ENCODE data around the gene TMEM9B. TPM values are rescaled to one million over a fixed set of nuclear protein-coding genes. Genes with fewer than 3 reads are reported as not detected.
"Not testable (repeated sequence)": the region's sequence is repeated elsewhere in the genome, so short reads cannot be mapped to it uniquely, and the experiment has no call there.

Gene TMEM9B
- total RNA-seq, 2 donors from 2014 or later = 39.5 to 50.8 TPM

DNA sequence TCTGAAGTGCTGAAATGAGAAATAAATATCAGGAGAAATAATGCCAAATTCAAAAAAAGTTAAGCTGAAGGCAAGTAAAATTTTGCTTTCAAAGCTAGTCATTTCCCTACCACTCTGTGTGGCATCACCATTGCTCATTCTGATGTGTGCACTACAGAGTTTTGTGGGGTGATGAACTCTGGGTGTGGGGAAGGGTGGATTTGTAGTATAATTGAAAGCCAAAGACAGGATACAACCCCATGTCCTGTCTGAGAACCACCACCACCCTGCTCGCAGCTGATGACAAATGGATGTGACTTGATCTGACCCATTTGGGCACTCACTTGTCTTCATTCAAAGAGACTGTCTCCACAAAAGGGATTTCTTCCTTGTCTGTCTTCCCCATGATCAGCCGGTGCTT is 19.3 kb upstream of the TMEM9B start:
- no peaks in the 10 kb centered on the region for H3K9me3 ChIP-seq
- DNase-seq (ENCODE audit: low spot score) = no peak
- TF ChIP-seq, protein P1, sequence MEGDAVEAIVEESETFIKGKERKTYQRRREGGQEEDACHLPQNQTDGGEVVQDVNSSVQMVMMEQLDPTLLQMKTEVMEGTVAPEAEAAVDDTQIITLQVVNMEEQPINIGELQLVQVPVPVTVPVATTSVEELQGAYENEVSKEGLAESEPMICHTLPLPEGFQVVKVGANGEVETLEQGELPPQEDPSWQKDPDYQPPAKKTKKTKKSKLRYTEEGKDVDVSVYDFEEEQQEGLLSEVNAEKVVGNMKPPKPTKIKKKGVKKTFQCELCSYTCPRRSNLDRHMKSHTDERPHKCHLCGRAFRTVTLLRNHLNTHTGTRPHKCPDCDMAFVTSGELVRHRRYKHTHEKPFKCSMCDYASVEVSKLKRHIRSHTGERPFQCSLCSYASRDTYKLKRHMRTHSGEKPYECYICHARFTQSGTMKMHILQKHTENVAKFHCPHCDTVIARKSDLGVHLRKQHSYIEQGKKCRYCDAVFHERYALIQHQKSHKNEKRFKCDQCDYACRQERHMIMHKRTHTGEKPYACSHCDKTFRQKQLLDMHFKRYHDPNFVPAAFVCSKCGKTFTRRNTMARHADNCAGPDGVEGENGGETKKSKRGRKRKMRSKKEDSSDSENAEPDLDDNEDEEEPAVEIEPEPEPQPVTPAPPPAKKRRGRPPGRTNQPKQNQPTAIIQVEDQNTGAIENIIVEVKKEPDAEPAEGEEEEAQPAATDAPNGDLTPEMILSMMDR (IDR thresholded peaks at IDR 0.05) = no peak
- H3K4me3 ChIP-seq = no peak overlapping the region
- H3K36me3 ChIP-seq = no peaks in the 10 kb centered on the region
- H3K4me1 ChIP-seq = no peaks in the 10 kb centered on the region
- H3K27ac ChIP-seq = no peak overlapping the region
- H3K27me3 ChIP-seq = no peaks in the 10 kb centered on the region

DNA sequence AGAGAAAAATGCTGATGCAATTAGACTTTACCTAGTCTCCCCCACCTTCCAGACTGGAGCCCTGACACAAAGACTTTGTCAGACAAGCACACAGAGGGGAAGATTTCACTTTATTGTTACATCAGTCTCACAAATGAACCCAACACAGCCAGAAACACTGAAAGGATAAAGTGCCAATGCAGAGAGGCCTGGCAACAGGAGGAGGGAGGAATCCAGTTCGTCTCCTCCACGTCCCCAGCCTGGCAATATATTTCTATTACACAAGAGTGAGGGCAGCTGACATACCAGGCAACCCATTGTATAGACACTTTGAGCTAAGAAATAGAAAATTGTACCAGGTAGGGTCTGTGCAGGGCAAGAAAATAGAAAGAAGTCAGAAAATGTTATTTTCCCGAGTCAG is 16.2 kb upstream of the TMEM9B start:
- H3K27ac ChIP-seq = no peak overlapping the region
- H3K27me3 ChIP-seq = no peaks in the 10 kb centered on the region
- no peak overlapping the region for H3K4me3 ChIP-seq
- TF ChIP-seq, protein P1 (IDR thresholded peaks at IDR 0.05) = no peak
- no peaks in the 10 kb centered on the region for H3K9me3 ChIP-seq
- DNase-seq (ENCODE audit: low spot score) = no peak
- no peaks in the 10 kb centered on the region for H3K36me3 ChIP-seq
- no peaks in the 10 kb centered on the region for H3K4me1 ChIP-seq

DNA sequence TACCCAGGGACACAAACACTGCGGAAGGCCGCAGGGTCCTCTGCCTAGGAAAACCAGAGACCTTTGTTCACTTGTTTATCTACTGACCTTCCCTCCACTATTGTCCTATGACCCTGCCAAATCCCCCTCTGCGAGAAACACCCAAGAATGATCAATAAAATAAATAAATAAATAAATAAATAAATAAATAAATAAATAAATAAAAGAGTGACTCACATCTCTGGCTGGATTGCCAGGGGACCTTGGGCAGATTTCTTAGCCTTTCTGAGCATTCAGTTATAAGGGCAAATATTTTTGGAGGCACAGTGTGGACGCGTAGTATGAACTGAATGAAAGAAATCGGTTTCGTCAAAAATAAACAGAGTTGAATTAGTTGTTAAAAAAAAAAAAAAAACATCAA is 15.1 kb upstream of the TMEM9B start:
- H3K36me3 ChIP-seq; DNase-seq (ENCODE audit: low spot score); H3K27me3 ChIP-seq; H3K4me3 ChIP-seq; H3K27ac ChIP-seq; H3K9me3 ChIP-seq; H3K4me1 ChIP-seq: not testable (repeated sequence)

DNA sequence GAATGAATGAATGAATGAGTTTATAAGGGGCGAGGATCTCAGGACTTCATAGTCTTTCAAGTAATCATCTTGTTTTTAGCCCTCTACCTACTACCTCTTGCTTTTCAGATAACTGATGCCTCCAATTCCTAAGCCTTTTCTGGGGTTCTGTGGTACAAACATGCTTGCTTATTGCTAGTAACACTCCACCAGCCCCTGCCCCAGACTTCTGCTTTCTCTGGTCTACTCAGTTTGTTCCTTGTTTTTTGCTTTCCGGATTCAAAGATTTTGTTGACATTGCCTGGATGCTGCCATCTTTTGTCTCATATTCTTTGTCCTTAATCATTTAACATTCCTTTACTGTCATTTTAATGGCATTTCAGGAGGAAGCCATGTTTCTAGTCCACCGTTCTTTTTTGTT is 8.9 kb upstream of the TMEM9B start:
- TF ChIP-seq, protein P1 (IDR thresholded peaks at IDR 0.05) = no peak
- Histone ChIP-seq H3K36me3 (no peaks in the 10 kb centered on the region), H3K4me1 (no peaks in the 10 kb centered on the region), H3K9me3 (no peaks in the 10 kb centered on the region), H3K4me3 (no peak overlapping the region), H3K27ac (no peak overlapping the region), H3K27me3 (no peaks in the 10 kb centered on the region)
- DNase-seq (ENCODE audit: low spot score) = no peak

DNA sequence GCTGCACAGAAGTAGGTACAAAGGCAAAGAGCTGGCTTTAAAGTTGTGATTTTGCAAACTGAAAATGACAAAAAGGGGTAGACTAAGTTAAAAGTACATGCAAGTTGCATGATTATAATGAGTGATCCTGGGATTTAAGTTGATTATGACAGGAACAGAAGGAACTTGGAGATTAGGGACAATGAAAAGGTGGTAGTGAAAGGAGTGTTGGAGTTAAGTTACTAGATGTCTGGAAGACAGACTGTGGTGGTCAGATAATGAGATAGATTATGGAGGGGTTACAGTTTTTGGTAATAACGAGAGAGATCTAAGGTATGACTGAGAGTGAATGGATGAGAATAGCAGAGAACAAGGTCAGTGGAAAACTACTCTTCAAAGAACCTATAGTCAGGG is 7.7 kb upstream of the TMEM9B start:
- no peak overlapping the region for H3K27ac ChIP-seq
- no peaks in the 10 kb centered on the region for H3K36me3 ChIP-seq
- H3K9me3 ChIP-seq = no peaks in the 10 kb centered on the region
- no peak for DNase-seq (ENCODE audit: low spot score)
- no peaks in the 10 kb centered on the region for H3K4me1 ChIP-seq
- TF ChIP-seq, protein P1 (IDR thresholded peaks at IDR 0.05) = no peak
- H3K4me3 ChIP-seq = no peak overlapping the region
- no peaks in the 10 kb centered on the region for H3K27me3 ChIP-seq

DNA sequence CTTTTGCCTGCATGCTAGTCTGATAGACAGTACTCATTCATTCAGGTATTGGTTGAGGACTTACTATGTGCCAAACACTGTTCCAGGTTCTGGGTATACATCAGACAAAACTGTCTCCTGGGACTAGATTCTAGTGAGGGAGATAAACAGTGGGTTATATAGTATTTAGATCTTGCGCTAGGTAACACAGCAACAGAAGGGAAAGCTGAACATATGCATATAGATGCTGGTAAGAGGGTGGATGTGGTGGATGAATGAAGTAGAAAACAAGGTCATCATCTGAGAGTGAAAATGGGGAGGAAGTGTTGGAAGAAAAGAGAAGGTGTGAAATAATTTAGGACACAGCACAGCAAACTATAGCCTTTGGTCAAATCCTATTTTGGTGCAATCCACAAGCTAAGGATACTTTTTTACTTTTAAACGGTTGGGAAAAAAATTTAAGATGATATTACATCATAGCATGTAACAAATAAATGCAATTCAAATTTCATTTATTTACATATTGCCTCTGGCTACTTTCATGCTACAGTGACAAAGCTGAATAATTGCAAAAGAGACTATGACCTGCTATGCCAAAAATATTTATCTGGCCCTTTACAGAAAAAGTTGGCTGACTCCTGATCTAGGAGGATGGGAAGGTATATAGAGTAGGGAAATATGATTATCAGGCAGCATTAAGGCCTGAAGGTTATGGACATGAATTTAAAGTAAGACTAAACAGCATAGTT is 7.1 kb upstream of the TMEM9B start:
- no peaks in the 10 kb centered on the region for H3K36me3 ChIP-seq
- no peak overlapping the region for H3K27ac ChIP-seq
- DNase-seq (ENCODE audit: low spot score) = no peak
- TF ChIP-seq, protein P1 (IDR thresholded peaks at IDR 0.05) = no peak
- H3K27me3 ChIP-seq = no peaks in the 10 kb centered on the region
- H3K9me3 ChIP-seq = no peaks in the 10 kb centered on the region
- H3K4me1 ChIP-seq = no peaks in the 10 kb centered on the region
- no peak overlapping the region for H3K4me3 ChIP-seq
